Endothelial cell of umbilical vein (primary cell): Measurements from ENCODE around the gene MTG2. TPM values are rescaled to one million over a fixed set of nuclear protein-coding genes. Genes with fewer than 3 reads are reported as not detected.

ENCODE experiments used
- BruUV-seq: library from RNA; stranded (reverse); fragments of 400-500 nt; replicated peaks from 2 replicates; lab custom pipeline; 2021; lab: Mats Ljungman, UMichigan
- CTCF ChIA-PET: fragments of 300-600, 350-600 bp; sonication (Branson Sonifier 250); formaldehyde crosslinking; loops from one replicate; lab custom pipeline; 2021; ENCODE audit warnings: antibody characterized with exemption, inconsistent platforms; lab: Charles Lee
- POLR2A ChIA-PET: fragments of 300-600, 350-600 bp; sonication (Branson Sonifier 250); formaldehyde crosslinking; loops from one replicate; lab custom pipeline; 2021; ENCODE audit warnings: antibody characterized with exemption, inconsistent platforms; lab: Charles Lee
- DNase-seq: peaks from one replicate; pipeline ENCODE4 v3.0.0-alpha.2; 2011; ENCODE audit warnings: low read depth, low spot score
- FAIRE-seq: peaks from 2 replicates; lab custom pipeline; 2011; peaks lifted over from hg19 to GRCh38; lab: Jason Lieb, UNC
- H2AFZ ChIP-seq: 2 replicates; pipeline ENCODE4 v1.6.0; 2012; ENCODE audit warnings: low read depth, low read length, control low read depth, inconsistent platforms
- H3K27ac ChIP-seq: 2 replicates; pipeline ENCODE4 v1.5.1; 2011; ENCODE audit warnings: low read depth, mild to moderate bottlenecking, control low read depth, low read length, moderate library complexity; ENCODE audit not compliant: insufficient read depth
- H3K27me3 ChIP-seq, 2 experiments: 2 replicates each; pipeline versions ENCODE4 v1.6.0 to v1.6.1; 2011; ENCODE audit warnings: low read length in 2 of 2, mixed read lengths in 1 of 2; ENCODE audit not compliant: control insufficient read depth in 2 of 2, insufficient read depth in 2 of 2
- H3K36me3 ChIP-seq, 2 experiments: 2 replicates in 1 of 2; 3 replicates in 1 of 2; pipeline ENCODE4 v1.5.1; 2011; ENCODE audit warnings: low read length in 2 of 2, mild to moderate bottlenecking in 1 of 2, moderate library complexity in 1 of 2; ENCODE audit not compliant: control insufficient read depth in 2 of 2, insufficient read depth in 2 of 2; ENCODE audit errors: extremely low read depth in 1 of 2
- H3K4me1 ChIP-seq: 3 replicates; pipeline ENCODE4 v1.5.1; 2011; ENCODE audit warnings: mild to moderate bottlenecking, low read length; ENCODE audit not compliant: control insufficient read depth, insufficient read depth; ENCODE audit errors: extremely low read depth
- H3K4me2 ChIP-seq: 2 replicates; pipeline ENCODE4 v1.6.1; 2011; ENCODE audit warnings: low read length, control low read depth, mixed read lengths; ENCODE audit not compliant: insufficient read depth
- H3K4me3 ChIP-seq, 3 experiments: fragments of 200-600 bp in 1 of 3; sonication (generic), shearing (Covaris generic) in 1 of 3; replicated peaks in 1 of 3; 2 replicates each; pipeline ENCODE4 v1.5.1; 2011 to 2016; ENCODE audit warnings: control low read depth in 3 of 3, low read length in 3 of 3, mild to moderate bottlenecking in 2 of 3, inconsistent platforms in 1 of 3, low read depth in 1 of 3, moderate library complexity in 1 of 3; ENCODE audit not compliant: insufficient read depth in 1 of 3
- H3K79me2 ChIP-seq: 2 replicates; pipeline ENCODE4 v1.6.0; 2012; ENCODE audit warnings: low read length, inconsistent platforms; ENCODE audit not compliant: control insufficient read depth, insufficient read depth
- H3K9ac ChIP-seq: replicated peaks from 2 replicates; pipeline ENCODE3; 2011; ENCODE audit warnings: low read length, control low read depth; ENCODE audit not compliant: insufficient read depth; ENCODE audit errors: extremely low read depth
- H3K9me1 ChIP-seq: replicated peaks from 3 replicates; pipeline ENCODE4 v1.6.0; 2011; ENCODE audit warnings: mild to moderate bottlenecking, low read length; ENCODE audit not compliant: control insufficient read depth, insufficient read depth; ENCODE audit errors: extremely low read depth
- H3K9me3 ChIP-seq: replicated peaks from 2 replicates; pipeline ENCODE4 v1.5.1; 2012; ENCODE audit warnings: low read length, inconsistent platforms; ENCODE audit not compliant: control insufficient read depth, insufficient read depth
- H4K20me1 ChIP-seq: replicated peaks from 2 replicates; pipeline ENCODE3; 2011; ENCODE audit warnings: mild to moderate bottlenecking, low read length; ENCODE audit not compliant: control insufficient read depth, insufficient read depth; ENCODE audit errors: extremely low read depth
- CTCF ChIP-seq, 2 donors: IDR thresholded peaks; 1 replicate in 1 of 2; 2 replicates in 1 of 2; pipeline ENCODE4 v1.5.1; 2011; ENCODE audit warnings: low read length in 2 of 2, mild to moderate bottlenecking in 2 of 2, moderate library complexity in 2 of 2, control low read depth in 1 of 2, inconsistent platforms in 1 of 2, low read depth in 1 of 2; ENCODE audit not compliant: insufficient read depth in 1 of 2; ENCODE audit errors: extremely low read depth in 1 of 2
- EZH2 ChIP-seq: IDR thresholded peaks from 2 replicates; pipeline ENCODE4 v1.6.1; 2012; ENCODE audit warnings: borderline replicate concordance, low read depth, mild to moderate bottlenecking, moderate library complexity, low read length, inconsistent platforms; ENCODE audit not compliant: severe bottlenecking
- POLR2AphosphoS5 ChIP-seq: IDR thresholded peaks from 2 replicates; pipeline ENCODE4 v1.6.1; 2012; ENCODE audit warnings: low read depth, mild to moderate bottlenecking, control low read depth, low read length, moderate library complexity; ENCODE audit not compliant: insufficient read depth
- dilution Hi-C: fragments of 300-500 bp; cut with MboI; formaldehyde crosslinking; loops from one replicate; pipeline ENCODE4 v1.15.0; 2019; ENCODE audit warnings: low sequenced_read_pairs; ENCODE audit not compliant: extremely low pct_ligation_motif_present
- intact Hi-C: fragments of 100-400 bp; cut with micrococcal nuclease; formaldehyde crosslinking; loops from one replicate; pipeline ENCODE4 v1.10.0; 2022
- polyA plus RNA-seq, 4 experiments: library from polyadenylated mRNA; depleted of rRNA in 3 of 4; stranded (reverse) in 3 of 4; unstranded in 1 of 4; fragments of >200 nt; gene quantifications; 2 replicates each; pipeline versions ENCODE4 v1.2.1 to v1.2.3, GENCODE V29; 2011 to 2012; ENCODE audit warnings: missing spikeins in 1 of 4
- total RNA-seq: library from RNA; stranded (reverse); gene quantifications from 2 replicates; pipeline ENCODE4 v1.2.3, GENCODE V29; 2021

The MTG2 gene
- total and polyA plus RNA-seq, 2 donors (not counting 3 experiments of a cell fraction or from before 2014, with no cell fraction given) = 19.9 to 31.6 TPM

- POLR2A ChIA-PET = no interaction called here
- H3K79me2 ChIP-seq = no peaks in the 10 kb centered on the region
- intact Hi-C loops = no loop called here
- H3K27ac ChIP-seq = no peak overlapping the region
- no peaks in the 10 kb centered on the region for H3K9me3 ChIP-seq
- no peak overlapping the region for H3K9ac ChIP-seq
- DNase-seq (no peak), FAIRE-seq (no peak)
- H3K36me3 ChIP-seq = no peaks in the 10 kb centered on the region
- H4K20me1 ChIP-seq = no peaks in the 10 kb centered on the region
- H3K27me3 ChIP-seq = no peaks in the 10 kb centered on the region
- no peak overlapping the region for H2AFZ ChIP-seq
- TF ChIP-seq EZH2 = no peak
- BruUV-seq = no TSS peak
- dilution Hi-C loops = no loop called here
- peaks cover 5% of the 10 kb centered on the region for H3K4me1 ChIP-seq
- no peaks in the 10 kb centered on the region for H3K9me1 ChIP-seq
- CTCF ChIA-PET = no interaction called here
- H3K4me2 ChIP-seq = no peak overlapping the region
- no peak overlapping the region for H3K4me3 ChIP-seq
These were observed 25.4 kb downstream of the MTG2 start for GRCh38 chr20:62208061-62208794.

- no peak for FAIRE-seq
- no TSS peak for BruUV-seq
- no peaks in the 10 kb centered on the region for H3K27me3 ChIP-seq
- H3K4me2 ChIP-seq = no peak overlapping the region
- H3K9me3 ChIP-seq = no peaks in the 10 kb centered on the region
- no peaks in the 10 kb centered on the region for H4K20me1 ChIP-seq
- no peak for DNase-seq
- peak in 1 of 2 donors; percentile 37 for TF ChIP-seq CTCF (IDR thresholded peaks at IDR 0.05; ENCODE audit: extremely low read depth in 1 of 2, insufficient read depth in 1 of 2, low read depth in 1 of 2, low read length in 2 of 2)
- TF ChIP-seq POLR2AphosphoS5 = no peak
- H3K9me1 ChIP-seq = no peaks in the 10 kb centered on the region
- no peak overlapping the region for H3K4me3 ChIP-seq
- intact Hi-C loops (no loop called here), dilution Hi-C loops (no loop called here)
- H3K9ac ChIP-seq = no peak overlapping the region
- H2AFZ ChIP-seq = no peak overlapping the region
- ChIA-PET POLR2A (no interaction called here), CTCF (interaction anchor here (0.8 kb wide), 1 partner anchor 24 kb away, joined by 3 read pairs; no protein-coding TSS in a partner anchor)
- H3K27ac ChIP-seq = no peak overlapping the region
- H3K36me3 ChIP-seq = no peaks in the 10 kb centered on the region
- no peaks in the 10 kb centered on the region for H3K79me2 ChIP-seq
- no peaks in the 10 kb centered on the region for H3K4me1 ChIP-seq
These were observed 26.2 kb downstream of the MTG2 start for GRCh38 chr20:62208795-62209755.
